NCI-H774 (cell line): ENCODE results near the gene CSHL1.

Experiments
- DNase-seq: peaks from one replicate; lab custom pipeline; 2025; lab: John Stamatoyannopoulos, UW

Gene CSHL1

DNA sequence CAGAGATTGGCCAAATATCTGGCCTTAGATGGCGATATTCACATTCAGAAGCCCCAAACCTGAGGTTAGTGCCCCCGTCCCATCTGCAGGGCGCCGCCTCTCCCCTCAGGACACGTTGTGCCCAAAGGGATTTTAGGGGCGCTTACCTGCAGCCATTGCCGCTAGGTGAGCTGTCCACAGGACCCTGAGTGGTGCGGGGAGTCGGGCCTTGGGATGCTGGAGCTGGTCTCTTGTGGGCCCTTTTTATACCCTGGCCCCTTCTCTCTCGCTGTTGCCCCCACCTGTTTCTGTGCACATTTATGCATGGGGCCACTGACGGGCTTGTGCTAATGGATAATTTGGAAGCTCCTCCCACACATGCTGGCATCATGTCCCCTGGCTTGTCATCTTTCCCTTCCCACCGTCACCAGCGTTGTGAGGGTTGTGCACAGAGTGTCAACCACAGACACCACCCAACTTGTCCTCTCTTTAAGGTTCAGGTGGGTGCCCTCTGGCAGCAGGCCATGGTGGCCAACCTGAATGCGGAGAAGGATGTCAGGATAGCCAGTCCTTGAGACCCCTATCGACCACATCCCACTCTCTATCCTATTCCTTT, at the start of gene CSHL1:
TSS of gene CSHL1 (minus strand) at position 218 of the 595 bp plus-strand sequence. CDS start at position 156, 62 bp downstream.
- no peak for DNase-seq

DNA sequence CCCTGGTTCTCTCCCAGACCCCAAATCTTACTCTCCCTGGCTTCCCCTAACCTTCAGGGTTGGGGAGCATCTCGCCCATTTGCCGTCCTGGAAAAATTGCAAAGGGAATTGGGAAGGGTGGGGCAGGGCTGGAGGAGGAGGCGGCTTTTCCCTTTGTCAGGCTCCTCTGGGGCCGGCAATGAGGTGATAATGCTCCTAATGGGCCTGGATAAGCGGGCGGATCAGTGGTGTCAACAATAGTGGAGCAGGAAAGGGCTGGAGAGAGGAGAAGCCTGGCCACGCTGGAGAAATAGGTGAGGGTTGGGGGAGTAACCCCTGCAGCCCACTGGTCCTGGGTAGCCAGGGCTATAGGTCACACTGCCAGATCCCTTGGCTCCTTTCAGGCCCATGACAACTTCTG, 49.4 kb upstream of the CSHL1 start:
- no peak for DNase-seq

DNA sequence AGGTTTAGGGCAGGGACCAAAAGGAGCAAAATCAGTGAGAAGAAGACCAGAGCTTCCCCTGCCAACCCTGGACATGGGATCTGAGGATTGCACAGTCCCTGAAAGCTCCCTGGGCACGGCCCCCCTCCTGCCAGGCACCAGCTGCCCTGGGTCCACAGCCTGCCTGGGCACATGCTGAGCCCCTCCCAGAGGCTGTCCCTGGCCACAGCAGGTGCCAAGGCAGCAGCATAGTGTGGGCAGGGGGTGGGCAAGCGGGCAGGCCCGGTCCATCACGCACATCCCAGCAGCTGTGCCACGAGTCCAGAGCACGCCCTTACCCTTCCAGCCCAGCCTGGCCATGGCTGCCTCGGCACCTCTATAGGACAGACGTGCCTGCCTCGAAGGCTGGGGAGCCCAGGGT, 48.9 kb upstream of the CSHL1 start:
- DNase-seq = peak; percentile 10

DNA sequence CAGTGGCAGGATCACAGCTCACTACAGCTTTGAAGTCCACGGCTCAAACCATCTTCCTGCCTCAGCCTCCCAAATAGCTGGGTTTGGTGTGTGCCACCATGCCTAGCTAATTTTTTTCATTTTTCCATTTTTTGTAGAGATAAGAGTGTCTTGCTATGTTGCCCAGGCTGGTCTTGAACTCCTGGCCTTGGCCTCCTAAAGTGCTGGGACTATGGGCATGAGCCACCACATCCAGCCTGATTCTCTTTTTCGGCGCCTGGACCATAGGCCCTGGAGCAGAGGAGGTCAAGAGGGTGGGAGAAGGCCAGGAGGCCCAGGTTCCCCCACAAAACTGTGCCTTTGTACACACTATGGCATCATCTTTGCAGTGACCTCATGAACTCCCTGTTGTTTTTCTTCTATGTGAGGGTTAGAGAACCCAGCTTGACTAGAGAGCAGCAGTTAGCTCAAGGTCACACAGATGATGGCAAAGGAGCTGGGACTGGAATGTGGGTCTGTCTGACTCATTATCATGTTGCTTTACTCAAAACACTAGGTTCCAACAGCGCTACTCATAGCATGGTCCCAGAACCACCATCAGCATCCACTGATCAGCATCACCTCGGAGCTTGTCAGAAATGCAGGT, 45.4 kb upstream of the CSHL1 start:
- DNase-seq = no peak

DNA sequence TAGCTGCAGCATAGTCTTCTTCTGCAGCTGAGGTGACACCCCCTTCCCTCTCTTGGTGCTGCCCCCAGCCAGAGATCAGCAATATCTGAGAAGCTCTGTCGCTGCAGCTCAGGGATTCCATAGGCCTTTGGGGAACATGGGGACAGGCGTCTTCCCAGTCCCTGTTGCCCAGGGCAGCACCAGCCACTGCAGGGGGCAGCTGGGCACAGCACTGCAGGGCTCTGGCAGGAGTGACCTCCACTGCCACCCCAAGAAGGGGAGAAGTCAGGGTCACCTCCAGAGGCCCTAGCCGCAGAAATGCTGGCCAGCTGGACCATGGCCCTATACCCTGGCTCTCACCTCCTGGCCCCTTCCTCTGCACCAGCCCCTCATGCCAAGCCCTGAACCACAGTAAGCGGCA, 44.7 kb upstream of the CSHL1 start:
- DNase-seq = no peak

DNA sequence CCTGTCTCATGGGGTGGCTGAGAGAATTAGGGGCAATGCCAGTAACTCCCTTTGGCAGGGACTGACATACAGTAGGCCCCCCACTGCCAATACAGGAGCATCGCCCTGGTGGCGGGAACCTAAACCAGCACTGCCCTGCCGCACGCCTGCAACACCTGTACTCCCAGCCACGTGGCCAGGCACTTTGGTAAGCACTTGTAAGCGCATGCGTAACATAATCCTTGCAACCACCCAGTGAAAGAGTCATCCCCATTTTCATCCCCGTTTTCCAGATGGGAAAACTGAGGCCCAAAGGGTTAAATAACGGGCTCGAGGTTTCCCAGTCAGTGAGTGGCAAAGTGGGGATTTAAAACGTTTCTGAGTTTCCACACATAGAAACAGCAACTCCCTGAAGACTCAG, 44.2 kb upstream of the CSHL1 start:
- no peak for DNase-seq

DNA sequence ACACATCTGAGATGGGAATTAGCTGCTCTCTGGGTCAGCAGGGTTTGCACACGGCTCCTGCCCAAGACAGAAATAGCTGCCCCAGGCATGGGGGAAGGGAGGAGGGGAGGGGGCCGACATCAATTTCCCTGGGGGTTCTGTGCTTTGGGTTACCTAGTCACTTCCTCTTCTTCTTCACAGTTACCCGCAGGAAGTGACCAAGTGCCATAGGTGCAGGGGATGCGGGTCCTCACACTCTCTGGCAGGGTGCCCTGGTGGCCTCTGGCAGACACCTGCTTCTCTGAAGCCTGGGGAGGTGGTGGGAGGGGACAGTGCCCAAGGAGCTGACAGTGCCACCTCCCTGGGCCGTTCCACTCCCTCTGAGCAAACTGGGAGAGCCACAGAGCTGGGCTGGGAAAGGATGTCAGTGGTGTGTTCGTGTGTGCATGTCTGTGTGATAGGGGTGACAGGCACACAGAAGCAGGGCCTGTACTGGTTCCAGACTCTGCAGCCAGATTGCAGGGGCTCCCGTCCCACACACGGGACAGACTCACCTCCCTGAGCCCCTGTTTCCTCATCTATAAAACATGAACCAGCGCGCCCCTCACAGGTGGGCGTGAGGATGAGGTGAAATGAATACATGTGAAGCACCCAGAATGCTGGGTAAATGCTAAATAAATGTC, 43.5 kb upstream of the CSHL1 start:
- no peak for DNase-seq

DNA sequence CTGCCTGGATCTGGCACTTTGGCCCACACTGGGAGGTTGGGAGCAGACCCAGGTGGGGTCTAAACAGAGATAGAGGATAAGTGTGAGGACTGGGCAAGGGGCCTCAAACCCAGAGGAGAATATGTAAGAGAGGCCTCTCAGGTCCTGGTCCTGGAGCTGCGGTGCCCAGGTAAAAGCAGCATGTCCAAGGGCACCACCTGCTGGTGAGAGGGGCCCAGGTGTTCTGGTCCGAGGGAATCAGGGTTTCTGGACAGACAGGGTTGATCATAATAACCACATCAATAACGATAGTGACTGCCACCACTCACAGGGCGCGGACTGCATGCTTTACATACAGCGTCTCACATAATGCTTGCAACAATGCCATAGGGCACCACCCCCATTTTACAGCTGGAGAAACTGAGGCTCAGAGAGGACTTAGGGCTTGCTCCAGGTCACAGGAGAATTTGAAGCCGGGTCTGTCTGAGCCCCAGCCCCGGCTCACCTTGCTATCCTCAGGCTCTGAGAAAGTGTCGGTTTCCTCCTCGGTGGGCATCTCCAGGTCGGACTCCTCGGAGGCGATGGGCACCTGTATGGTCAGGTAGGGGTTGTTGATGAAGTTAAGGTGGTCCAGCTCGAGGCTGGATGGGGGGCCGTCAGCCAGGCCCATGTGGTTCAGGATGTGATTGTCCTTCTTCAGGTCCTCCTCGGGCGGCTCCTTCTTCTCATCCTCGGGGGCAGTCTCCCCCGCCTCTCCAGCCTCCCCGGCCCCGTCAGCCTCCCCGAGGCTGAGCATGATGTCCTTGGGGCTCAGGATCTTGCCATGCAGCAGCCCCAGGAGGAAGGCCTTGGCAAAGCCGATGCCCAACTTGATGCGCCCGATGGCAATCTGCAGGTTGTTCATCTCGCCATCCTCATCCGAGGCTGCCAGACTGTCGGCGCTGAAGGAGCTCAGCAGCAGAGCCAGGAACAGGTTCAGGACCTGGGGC, 40.2 kb upstream of the CSHL1 start:
- peak; percentile 16 for DNase-seq

DNA sequence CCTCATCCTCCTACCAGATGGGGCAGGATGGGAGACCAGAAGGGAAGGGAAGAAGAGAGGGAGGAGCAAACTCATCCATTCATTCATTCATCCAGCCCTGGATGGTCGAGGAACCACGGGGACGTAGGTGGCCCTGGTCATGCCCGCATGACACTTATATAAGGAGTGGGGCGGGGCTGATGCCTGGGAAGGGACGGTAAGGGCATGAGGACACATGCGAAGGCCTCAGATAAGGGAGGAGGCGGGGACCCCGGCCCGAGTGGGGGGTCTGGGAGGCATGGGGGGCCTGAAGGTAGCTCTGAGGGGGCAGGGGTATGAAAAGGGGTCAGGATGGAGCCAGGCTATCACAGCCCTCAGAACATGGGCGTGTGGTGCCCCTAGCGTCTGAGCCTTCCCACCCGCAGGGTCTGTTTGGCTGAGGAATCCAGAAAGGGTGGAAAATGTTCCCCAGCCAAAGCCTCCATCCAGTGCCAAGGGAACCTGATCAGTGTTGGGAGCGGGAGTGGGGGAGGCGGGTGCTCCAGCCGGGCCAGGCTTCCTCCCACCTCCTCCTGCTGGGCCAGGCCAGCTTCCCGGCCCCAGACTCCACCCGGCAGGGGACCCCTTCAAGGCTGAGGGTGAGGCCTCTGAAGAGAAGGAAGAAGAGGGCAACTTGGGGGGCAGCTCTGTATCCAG, 38.7 kb upstream of the CSHL1 start:
- no peak for DNase-seq

DNA sequence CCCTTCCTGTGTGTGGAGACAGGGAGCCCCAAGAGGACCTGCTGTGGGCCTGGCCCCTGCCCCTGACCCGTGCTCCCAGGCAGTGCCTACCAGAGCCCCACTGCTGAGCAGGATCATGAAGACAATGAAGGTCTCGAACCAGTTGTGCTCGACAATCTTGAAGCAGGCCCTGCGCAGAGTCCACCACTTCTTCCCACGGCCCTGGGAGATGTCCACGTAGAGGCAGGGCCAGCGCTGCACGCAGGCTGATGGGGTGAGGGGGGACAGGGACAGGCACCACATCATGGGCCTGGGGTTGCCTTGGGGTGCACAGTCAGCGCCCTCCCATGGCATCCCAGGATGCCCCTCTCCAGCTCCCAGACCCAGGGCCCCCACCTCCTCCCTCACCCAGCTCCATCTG, 37.5 kb upstream of the CSHL1 start:
- no peak for DNase-seq

DNA sequence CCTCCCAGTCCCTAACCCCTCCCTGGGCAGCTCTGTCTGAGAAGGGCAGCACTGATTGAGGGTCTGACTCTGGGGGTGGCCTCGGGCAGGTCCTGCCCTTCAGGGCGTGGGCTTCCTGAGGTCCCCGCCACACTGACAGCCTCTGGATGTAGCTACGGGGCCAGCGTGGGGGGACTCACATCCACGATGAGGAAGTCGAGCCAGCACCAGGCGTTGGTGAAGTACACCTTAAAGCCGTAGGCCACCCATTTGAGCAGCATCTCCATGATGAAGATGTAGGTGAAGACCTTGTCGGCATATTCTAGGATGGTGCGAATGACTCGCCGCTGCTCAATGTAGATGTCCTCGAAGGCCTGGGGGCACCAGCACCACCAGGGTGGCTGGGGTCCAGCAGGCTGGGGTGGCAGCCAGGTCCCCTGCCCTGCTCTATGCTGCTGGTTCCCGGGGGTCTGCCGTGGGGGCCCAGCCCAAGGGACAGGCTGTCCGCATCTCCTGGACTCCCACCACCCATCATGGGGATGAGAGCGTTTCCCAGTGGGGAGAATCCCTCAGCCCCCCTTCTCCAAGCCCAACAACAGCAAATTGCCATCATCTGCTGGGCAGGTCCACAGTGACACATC, 36.8 kb upstream of the CSHL1 start:
- no peak for DNase-seq

DNA sequence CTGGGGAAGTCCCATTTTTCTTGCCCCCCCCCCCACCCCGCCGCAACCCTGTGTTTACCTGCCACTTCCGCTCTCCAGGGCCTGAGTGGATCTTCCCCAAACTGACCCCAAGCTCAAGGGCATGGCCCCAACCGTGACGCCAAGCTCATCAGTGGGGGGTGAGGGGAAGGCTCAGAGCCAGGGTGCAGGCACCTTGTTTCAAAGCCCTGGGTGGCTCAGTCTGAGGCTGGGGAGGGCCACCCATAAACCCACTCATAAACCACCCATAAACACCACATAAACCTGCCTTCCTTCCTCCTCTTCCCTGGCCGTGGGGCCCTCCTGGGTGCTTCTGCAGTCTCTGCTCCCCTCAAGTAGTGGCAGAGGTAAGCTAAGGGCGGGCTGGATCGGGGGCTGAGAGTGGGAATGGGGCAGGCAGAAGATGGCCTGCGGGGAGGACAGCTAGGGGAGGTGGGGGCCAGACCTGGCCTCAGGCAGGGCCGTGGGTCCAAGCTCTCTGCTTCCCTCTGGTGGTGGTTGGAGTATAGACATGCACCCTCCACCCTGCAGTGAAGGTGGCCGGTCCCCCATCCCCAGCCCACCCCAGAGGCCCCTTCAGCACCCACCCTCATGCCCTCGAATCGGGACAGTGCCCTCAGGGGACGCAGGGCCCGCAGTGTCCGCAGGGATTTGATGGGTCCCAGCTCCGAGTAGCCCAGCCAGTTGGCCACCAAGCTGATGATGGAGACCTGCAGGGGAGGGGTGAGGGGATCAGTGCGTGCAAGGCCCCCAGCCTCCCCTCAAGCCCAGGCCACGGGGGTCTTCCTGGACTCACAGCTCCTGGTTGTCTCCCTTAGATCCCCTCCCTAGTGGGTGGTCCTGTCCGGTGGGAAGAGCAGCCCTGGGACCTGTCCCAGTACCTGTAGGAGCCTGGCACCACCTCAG, 35.6 kb upstream of the CSHL1 start:
- peak; percentile 14 for DNase-seq

DNA sequence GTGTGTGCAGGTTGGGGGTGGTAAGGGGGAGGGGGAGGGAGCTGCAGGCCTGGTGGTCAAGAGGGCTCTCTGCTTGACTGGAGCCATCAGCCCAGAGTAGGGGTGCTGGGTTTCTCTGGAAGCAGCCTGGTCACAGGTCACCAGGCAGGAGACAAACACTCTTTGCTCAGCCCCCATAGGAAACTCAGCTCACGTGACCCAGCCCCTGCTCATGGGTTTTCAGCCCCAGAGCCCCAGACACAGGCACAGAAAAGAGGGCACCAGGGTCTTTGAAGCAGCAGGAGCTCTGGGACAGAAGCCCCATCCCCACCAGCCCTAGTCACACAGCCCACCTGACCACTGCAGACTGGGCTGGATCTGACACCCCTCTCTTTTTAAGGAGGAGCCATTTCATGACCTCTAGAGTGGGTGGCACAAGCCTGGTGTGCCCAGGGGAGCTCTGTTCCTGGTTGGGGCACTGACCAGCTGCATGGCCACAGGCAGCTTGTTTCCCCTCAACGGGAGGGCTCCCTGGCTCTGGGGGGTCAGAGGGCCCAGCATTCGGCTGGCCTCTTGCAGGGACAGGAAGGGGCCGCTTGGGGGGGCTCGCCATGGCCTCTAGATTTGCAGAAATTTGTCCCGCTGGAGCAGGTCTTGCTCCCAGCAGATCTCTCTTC, 34.9 kb upstream of the CSHL1 start:
- DNase-seq = no peak

DNA sequence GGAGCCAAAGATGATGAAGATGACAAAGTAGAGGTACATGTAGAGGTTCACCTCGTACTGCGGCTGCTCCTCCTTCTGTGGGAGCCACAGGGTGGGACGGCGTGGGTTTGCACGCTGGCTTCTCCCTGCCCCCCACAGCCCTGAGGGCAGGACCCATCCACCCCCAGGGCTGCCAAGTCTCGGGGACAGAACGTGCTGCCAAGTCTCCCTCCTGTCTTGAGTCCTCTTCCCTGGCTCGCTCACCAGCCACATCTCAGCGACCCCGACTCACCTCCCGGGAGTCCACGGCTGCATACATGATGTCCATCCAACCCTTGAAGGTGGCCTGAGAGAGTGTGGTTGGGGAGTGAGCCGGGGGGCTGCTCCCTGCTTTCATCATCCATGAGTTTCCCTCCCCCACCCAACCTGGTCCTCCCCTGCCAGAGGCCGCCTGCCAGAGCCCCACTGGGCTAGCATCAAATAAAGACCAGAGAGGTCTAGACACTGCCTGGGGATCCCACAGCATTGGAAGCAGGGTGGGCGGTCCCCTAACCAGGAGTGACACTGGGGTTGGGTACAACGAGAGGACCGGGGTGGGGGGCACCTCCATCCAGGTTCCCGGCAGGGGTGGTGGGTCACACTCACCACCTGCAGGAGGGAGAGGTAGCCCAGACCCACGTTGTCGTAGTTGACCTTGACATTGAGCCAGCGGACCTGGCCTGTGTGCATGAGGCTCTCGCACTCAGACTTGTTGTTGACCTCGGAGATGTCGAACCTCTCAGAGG, 33.9 kb upstream of the CSHL1 start:
- no peak for DNase-seq

DNA sequence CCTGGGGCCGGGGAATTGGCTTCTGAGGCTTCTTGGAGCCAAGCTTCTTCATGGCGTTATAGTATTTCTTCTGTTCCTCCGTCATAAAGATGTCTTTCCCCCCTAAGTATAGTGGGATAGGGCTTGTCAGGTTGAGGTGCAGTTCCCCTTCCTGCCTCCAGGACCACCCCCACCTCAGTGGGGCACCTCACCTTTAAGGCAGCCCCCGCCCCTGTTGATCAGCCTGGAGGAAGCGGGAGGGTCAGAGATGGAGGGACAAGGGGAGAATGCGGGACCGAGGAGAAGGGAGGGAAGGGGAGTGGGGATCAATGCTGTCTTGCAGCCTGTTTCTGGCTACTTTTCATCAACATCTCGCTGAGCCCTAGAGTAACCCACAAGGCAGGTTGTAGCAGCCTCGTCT, 32.7 kb upstream of the CSHL1 start:
- DNase-seq = no peak

DNA sequence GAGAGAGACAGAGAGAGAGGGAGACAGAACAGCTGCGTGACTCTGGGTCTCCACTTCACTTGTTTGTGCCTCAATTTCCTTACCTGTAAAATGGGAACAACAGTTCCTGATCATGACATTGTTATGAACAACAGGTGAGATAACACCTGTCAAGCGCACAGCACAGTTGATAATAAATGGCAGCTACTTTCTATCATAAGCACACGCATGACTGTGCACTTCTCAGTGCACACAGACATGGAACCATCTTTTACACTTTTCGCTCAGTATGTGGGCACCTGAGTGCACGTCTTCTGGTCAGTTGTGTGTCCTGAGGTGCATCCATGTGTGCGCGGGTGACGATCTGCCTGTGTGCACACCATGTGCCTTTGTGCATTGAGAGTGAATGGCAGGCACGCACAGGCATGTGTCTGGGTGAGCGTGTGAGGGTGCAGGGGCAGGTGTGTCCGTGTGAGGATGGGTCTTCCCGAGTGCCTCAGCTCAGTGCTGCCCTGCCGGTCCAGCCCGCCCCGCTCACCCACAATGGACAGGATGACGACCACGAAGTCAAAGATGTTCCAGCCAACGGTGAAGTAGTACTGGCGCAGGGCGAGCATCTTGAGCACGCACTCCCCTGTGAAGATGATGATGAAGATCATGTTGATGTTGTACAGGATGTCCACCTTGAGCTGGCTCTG, 31.4 kb upstream of the CSHL1 start:
- DNase-seq = no peak

DNA sequence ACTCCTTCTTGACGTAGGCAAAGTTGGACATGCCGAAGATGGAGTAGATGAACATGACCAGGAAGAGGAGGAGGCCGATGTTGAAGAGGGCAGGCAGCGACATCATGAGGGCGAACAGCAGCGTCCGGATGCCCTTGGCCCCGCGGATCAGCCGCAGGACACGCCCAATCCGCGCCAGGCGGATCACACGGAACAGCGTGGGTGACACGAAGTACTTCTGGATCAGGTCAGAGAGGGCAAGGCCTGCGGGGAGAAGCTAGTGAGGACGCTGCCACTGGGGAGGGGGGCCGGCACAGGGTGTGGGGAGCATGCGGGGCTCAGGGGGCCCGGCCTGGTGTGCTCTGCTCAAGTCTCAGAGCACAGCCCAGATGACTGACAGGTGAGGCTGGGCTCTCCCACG, 30.7 kb upstream of the CSHL1 start:
- no peak for DNase-seq

DNA sequence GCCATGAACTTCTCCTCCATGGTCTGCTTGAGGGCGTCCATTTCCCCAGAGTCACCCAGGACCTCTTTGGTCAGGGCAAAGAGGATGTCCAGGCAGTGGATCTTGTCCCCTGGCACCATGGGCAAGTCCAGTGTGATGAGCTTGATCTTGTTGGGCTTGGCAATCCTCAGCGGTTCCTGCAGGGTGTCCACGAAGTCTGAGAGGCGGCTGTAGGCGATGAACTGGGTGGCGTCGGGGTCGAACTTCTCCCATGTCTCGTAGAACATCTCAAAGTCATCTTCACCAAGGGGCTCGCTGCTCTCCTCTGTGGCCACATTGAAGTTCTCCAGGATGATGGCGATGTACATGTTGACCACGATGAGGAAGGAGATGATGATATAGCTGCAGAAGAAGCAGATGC, 30.1 kb upstream of the CSHL1 start:
- no peak for DNase-seq

DNA sequence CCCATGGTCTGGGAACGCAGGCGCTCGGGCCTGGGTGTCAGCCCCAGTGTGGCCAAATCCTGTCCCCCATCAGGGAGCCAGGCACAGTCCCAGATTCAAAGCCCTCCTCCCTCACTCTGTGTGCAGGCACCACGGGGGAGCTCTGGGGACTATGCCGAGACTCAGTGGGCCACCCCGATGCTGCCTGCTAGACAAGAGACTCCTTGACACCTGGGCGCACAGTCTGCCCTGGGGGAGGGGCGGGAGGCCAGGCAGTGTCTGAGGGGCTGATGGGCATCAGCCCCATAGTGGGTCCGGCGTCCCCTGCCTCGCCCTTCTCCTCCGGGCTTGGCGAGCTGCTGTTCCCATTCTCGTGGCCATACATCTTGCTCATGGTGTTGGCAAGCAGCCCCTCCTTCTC, 29.5 kb upstream of the CSHL1 start:
- DNase-seq = no peak
